Panc1 (cell line): Measurements from ENCODE around the gene BPGM. TPM values are rescaled to one million over a fixed set of nuclear protein-coding genes. Genes with fewer than 3 reads are reported as not detected.

Source experiments
- ATAC-seq: fragments of 200-7000 bp; cut with Tn5 transposase; 2 replicates; pipeline ENCODE4 v1.9.1; 2020; ENCODE audit warnings: mild to moderate bottlenecking, moderate library complexity
- BruUV-seq: library from RNA; stranded (reverse); fragments of 400-500 nt; replicated peaks from 2 replicates; lab custom pipeline; 2021; lab: Mats Ljungman, UMichigan
- CTCF ChIA-PET: fragments of 300-600 bp; sonication (Branson Sonifier 250); formaldehyde crosslinking; loops from one replicate; lab custom pipeline; 2022; ENCODE audit warnings: antibody characterized with exemption; lab: Charles Lee
- POLR2A ChIA-PET: fragments of 300-600 bp; sonication (Branson Sonifier 250); formaldehyde crosslinking; loops from one replicate; lab custom pipeline; 2022; ENCODE audit warnings: antibody characterized with exemption; lab: Charles Lee
- DNase-seq: peaks from one replicate; pipeline ENCODE4 v3.0.0-alpha.2; 2010; ENCODE audit warnings: low read depth, low spot score
- H3K27ac ChIP-seq: 2 replicates; pipeline ENCODE4 v1.5.1; 2011; ENCODE audit warnings: mild to moderate bottlenecking, low read length, inconsistent platforms
- H3K27me3 ChIP-seq: fragments of 200-500 bp; sonication (Bioruptor generic); 2 replicates; pipeline ENCODE4 v1.6.0; 2014; ENCODE audit warnings: low read length, inconsistent platforms; ENCODE audit not compliant: control insufficient read depth, insufficient read depth
- H3K36me3 ChIP-seq: fragments of 200-500 bp; sonication (Bioruptor generic); 2 replicates; pipeline ENCODE4 v1.5.1; 2014; ENCODE audit warnings: inconsistent platforms, mild to moderate bottlenecking, low read length, moderate library complexity; ENCODE audit not compliant: control insufficient read depth, insufficient read depth
- H3K4me1 ChIP-seq: 2 replicates; pipeline ENCODE4 v1.5.1; 2011; ENCODE audit warnings: inconsistent platforms, mild to moderate bottlenecking, low read length, moderate library complexity; ENCODE audit not compliant: control insufficient read depth, insufficient read depth
- H3K4me3 ChIP-seq, 2 experiments: 2 replicates each; pipeline ENCODE4 v1.5.1; 2011 to 2012; ENCODE audit warnings: low read depth in 2 of 2, low read length in 2 of 2, mild to moderate bottlenecking in 2 of 2, inconsistent platforms in 1 of 2, moderate library complexity in 1 of 2
- H3K9me3 ChIP-seq: fragments of 200-500 bp; sonication (Bioruptor generic); 2 replicates; pipeline ENCODE4 v1.5.1; 2014; ENCODE audit warnings: low read depth, mild to moderate bottlenecking, inconsistent platforms, low read length, moderate library complexity; ENCODE audit not compliant: control insufficient read depth, insufficient read depth
- POLR2AphosphoS5 ChIP-seq: IDR thresholded peaks from 2 replicates; pipeline ENCODE4 v1.6.1; 2012; ENCODE audit warnings: mild to moderate bottlenecking, low read depth, low read length, moderate library complexity
- REST ChIP-seq, 2 experiments: IDR thresholded peaks; 2 replicates each; pipeline ENCODE4 v1.6.1; 2011 to 2012; ENCODE audit warnings: low read depth in 2 of 2, control low read depth in 1 of 2, low read length in 1 of 2, mild to moderate bottlenecking in 1 of 2, moderate library complexity in 1 of 2; ENCODE audit not compliant: insufficient read depth in 1 of 2
- SIN3A ChIP-seq: IDR thresholded peaks from 2 replicates; pipeline ENCODE4 v1.6.1; 2012; ENCODE audit warnings: low read depth, mild to moderate bottlenecking, low read length, moderate library complexity, borderline replicate concordance; ENCODE audit not compliant: insufficient read depth
- TCF7L2 ChIP-seq: IDR thresholded peaks from 2 replicates; pipeline ENCODE4 v1.6.1; 2011; ENCODE audit warnings: mild to moderate bottlenecking, low read depth, low read length, inconsistent platforms
- in situ Hi-C: cut with HindIII; loops from 2 replicates; pipeline ENCODE4 v1.10.0; 2016; ENCODE audit warnings: low sequenced_read_pairs, low pct_unique_long_range_greater_than_20kb
- intact Hi-C: fragments of 100-400 bp; cut with micrococcal nuclease; formaldehyde crosslinking; loops from one replicate; pipeline ENCODE4 v1.10.0; 2022; ENCODE audit not compliant: unreplicated experiment
- total RNA-seq: library from RNA; stranded (reverse); gene quantifications from one replicate; pipeline ENCODE4 v1.2.1, GENCODE V29; 2021; ENCODE audit not compliant: unreplicated experiment
- TF ChIP-seq, protein P1 (sequence below): fragments of 450-650 bp; IDR thresholded peaks from 2 replicates; pipeline ENCODE4 v1.5.1; 2017; ENCODE audit warnings: mild to moderate bottlenecking

The BPGM gene
- total RNA-seq, 1 experiment from 2014 or later = 10.7 TPM

DNA sequence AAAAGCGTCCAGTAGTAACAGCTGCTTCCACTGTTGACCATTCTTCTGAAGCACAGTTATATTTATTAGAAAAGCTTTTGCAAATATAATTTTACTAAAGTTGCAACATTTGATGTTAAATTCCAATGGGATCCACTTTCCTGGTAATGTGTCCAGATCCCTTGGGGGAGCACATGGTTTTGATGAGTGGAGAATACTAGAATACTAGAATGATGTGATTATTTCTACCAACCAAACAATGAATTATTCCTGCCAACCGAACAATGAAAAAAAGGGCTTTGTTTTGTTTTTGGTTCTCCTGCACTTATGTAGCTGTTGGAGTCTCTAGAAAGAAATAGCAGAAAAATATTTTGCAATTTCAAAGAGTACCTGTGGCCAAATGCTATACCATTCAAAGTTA, 59.1 kb downstream of the BPGM start:
- Histone ChIP-seq H3K9me3 (no peaks in the 10 kb centered on the region), H3K27me3 (peaks cover 2% of the 10 kb centered on the region), H3K36me3 (no peaks in the 10 kb centered on the region), H3K27ac (no peak overlapping the region), H3K4me3 (no peak overlapping the region), H3K4me1 (no peaks in the 10 kb centered on the region)
- intact Hi-C loops (no loop called here), in situ Hi-C loops (no loop called here)
- POLR2A ChIA-PET = no interaction called here
- TF ChIP-seq TCF7L2 (no peak), POLR2AphosphoS5 (no peak), REST (IDR thresholded peaks at IDR 0.05; ENCODE audit: insufficient read depth in 1 of 2, low read depth in 2 of 2, low read length in 1 of 2) (no peak), SIN3A (no peak)
- TF ChIP-seq, protein P1, sequence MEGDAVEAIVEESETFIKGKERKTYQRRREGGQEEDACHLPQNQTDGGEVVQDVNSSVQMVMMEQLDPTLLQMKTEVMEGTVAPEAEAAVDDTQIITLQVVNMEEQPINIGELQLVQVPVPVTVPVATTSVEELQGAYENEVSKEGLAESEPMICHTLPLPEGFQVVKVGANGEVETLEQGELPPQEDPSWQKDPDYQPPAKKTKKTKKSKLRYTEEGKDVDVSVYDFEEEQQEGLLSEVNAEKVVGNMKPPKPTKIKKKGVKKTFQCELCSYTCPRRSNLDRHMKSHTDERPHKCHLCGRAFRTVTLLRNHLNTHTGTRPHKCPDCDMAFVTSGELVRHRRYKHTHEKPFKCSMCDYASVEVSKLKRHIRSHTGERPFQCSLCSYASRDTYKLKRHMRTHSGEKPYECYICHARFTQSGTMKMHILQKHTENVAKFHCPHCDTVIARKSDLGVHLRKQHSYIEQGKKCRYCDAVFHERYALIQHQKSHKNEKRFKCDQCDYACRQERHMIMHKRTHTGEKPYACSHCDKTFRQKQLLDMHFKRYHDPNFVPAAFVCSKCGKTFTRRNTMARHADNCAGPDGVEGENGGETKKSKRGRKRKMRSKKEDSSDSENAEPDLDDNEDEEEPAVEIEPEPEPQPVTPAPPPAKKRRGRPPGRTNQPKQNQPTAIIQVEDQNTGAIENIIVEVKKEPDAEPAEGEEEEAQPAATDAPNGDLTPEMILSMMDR = no peak
- BruUV-seq = no TSS peak
- CTCF ChIA-PET = no interaction called here
- ATAC-seq (no peak), DNase-seq (no peak)

- in situ Hi-C loops = no loop called here
- H3K4me1 ChIP-seq = no peaks in the 10 kb centered on the region
- CTCF ChIA-PET = no interaction called here
- H3K27ac ChIP-seq = no peak overlapping the region
- POLR2A ChIA-PET = no interaction called here
- DNase-seq (no peak), ATAC-seq (no peak)
- no TSS peak for BruUV-seq
- no peaks in the 10 kb centered on the region; the same call in none of the 2 replicates for H3K27me3 ChIP-seq
- no peaks in the 10 kb centered on the region for H3K9me3 ChIP-seq
- no peak overlapping the region for H3K4me3 ChIP-seq
- no peaks in the 10 kb centered on the region for H3K36me3 ChIP-seq
- TF ChIP-seq POLR2AphosphoS5 (no peak), REST (IDR thresholded peaks at IDR 0.05; ENCODE audit: insufficient read depth in 1 of 2, low read depth in 2 of 2, low read length in 1 of 2) (no peak), SIN3A (no peak), TCF7L2 (no peak)
- TF ChIP-seq, protein P1 = no peak
- intact Hi-C loops = no loop called here
These were observed 59.8 kb downstream of the BPGM start for GRCh38 chr7:134706468-134706867.
